AG10803 (cell line): ENCODE measurements around the gene POTEF.
"Not testable (repeated sequence)": the region's sequence is repeated elsewhere in the genome, so short reads cannot be mapped to it uniquely, and the experiment has no call there.

ENCODE experiments used
- DNase-seq: peaks from one replicate; pipeline ENCODE4 v3.0.0; 2010; ENCODE audit warnings: low read depth
- H3K4me3 ChIP-seq: 2 replicates; pipeline ENCODE4 v1.5.1; 2011; ENCODE audit warnings: mild to moderate bottlenecking, low read length, control low read depth
- TF ChIP-seq, protein P1 (sequence below): conservative IDR thresholded peaks from 2 replicates; pipeline ENCODE4 v1.5.1; 2011; ENCODE audit warnings: mild to moderate bottlenecking, low read length, control low read depth, inconsistent platforms

Gene POTEF

GRCh38 chr2:130158631-130159030, 29.6 kb upstream of the POTEF start:
- DNase-seq: no peak
- TF ChIP-seq, protein P1, sequence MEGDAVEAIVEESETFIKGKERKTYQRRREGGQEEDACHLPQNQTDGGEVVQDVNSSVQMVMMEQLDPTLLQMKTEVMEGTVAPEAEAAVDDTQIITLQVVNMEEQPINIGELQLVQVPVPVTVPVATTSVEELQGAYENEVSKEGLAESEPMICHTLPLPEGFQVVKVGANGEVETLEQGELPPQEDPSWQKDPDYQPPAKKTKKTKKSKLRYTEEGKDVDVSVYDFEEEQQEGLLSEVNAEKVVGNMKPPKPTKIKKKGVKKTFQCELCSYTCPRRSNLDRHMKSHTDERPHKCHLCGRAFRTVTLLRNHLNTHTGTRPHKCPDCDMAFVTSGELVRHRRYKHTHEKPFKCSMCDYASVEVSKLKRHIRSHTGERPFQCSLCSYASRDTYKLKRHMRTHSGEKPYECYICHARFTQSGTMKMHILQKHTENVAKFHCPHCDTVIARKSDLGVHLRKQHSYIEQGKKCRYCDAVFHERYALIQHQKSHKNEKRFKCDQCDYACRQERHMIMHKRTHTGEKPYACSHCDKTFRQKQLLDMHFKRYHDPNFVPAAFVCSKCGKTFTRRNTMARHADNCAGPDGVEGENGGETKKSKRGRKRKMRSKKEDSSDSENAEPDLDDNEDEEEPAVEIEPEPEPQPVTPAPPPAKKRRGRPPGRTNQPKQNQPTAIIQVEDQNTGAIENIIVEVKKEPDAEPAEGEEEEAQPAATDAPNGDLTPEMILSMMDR: no peak
- H3K4me3 ChIP-seq: no peak overlapping the region

DNA sequence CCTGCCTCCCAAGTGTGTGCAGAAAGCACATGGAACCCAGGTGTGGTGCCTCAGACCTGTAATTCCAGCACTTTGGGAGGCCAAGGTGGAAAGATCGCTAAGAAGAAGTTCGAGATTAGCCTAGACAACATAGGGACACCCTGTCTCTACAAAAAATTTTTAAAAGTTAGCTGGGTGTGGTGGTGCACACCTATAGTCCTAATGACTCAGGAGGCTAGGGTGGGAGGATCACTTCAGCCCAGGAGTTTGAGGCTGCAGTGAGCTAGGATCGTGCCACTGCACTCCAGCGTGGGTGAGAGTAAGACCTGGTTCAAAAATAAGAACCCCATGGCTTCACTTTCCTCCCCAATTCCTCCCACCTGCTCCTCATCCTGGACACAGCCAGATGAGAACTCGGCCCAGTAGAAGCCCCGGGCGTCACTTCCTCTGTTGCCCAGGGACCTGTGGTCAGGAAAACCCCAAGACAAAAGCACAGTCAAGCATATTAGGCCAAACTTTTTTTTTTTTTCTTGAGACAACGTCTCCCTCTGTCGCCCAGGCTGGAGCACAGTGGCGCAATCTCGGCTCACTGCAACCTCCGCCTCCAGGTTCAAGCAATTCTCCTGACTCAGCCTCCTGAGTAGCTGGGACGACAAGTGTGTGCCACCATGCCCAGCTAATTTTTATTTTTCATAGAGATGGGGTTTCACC, 28.9 kb upstream of the POTEF start:
- DNase-seq, H3K4me3 ChIP-seq: not testable (repeated sequence)

- DNase-seq: peak; percentile 4
- not testable (repeated sequence) for H3K4me3 ChIP-seq
Observed at GRCh38 chr2:130157354-130157753, 28.3 kb upstream of the POTEF start.

GRCh38 chr2:130156624-130157004, 27.6 kb upstream of the POTEF start:
- no peak for DNase-seq
- H3K4me3 ChIP-seq: no peak overlapping the region
- TF ChIP-seq, protein P1: no peak

GRCh38 chr2:130155956-130156623, 27.1 kb upstream of the POTEF start:
- peak; percentile 39 for DNase-seq
- H3K4me3 ChIP-seq: not testable (repeated sequence)
- TF ChIP-seq, protein P1: peak; percentile 47

DNA sequence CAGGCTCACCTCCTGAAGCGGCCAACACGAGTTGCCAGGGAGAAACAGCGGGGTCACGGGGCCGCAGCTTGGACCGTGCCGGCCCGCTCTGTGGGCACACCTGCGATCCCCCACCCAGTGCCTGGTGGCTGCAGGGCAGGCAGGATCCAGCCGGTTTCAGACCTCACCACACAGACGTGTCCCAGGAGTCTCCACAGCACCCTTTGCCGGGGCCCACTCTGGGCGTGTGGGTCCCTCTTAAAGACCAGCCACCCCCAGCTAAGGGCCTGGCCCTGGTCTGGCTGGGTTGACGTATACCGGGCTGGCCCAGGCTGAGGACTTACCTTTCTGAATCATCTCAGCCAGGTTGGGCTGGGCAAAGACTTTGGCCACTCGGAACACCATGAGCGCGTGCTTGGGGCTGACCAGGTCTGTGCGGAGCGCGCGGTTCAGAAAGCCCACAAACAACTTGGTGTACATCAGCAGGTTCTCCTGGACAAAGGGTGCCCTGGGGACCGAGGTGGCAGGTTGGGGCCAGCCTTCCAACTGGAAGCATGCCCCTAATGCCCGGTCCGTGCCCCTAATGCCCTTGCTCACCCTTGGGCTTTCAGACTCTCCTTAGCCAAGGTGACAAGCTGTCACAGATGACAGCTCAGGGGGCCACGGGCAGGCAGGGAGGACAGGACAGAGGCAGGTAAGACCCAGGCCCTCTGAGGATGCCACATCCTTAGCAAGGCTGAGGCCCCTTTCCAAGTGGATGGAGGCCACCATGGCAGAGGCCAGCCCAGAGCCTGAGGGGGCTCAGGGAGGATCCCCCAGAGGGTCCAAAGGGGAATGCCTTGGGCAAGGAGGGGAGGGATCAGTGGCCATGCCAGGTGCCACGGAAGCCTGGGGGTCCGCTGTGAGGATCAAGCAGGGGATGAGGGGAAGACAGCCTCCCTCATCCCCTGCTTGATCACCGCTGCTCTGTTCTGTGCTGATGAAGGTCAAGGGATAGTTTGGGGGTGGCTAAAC, 26.0 kb upstream of the POTEF start:
- H3K4me3 ChIP-seq: no peak overlapping the region
- TF ChIP-seq, protein P1: no peak
- no peak for DNase-seq

DNA sequence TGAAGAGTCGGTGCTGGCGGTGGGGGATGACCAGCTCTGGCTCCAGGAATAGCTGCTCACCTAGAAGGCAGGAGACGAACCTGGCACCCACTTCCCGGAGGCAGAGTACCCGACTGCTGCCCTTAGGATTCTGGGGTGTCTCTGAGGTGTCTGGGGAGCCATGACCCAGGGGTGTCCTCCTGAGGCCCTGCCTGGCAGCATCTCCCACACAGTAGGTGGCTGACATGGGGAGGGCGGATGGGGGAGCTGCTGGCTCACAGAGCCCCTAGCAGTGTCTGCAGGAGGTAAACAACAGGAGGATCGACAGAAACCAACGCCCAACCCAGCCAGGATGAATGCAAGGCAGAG, 25.4 kb upstream of the POTEF start:
- DNase-seq, H3K4me3 ChIP-seq: not testable (repeated sequence)

GRCh38 chr2:130153721-130154422, 24.9 kb upstream of the POTEF start:
- DNase-seq, H3K4me3 ChIP-seq: not testable (repeated sequence)
